SK-N-SH (cell line): ENCODE results near the gene ARID1B.

Source experiments
- CHD2 ChIP-seq: fragments of 150-350 bp; IDR thresholded peaks from 2 replicates; pipeline ENCODE4 v1.6.1; 2018; ENCODE audit warnings: low read length; ENCODE audit not compliant: partially characterized antibody
- FOXM1 ChIP-seq: IDR thresholded peaks from 2 replicates; pipeline ENCODE4 v1.4.0; 2012; ENCODE audit warnings: low read depth, mild to moderate bottlenecking
- GATA2 ChIP-seq: sonication (generic); formaldehyde crosslinking; IDR thresholded peaks from 2 replicates; pipeline ENCODE4 v1.5.0; 2020; ENCODE audit warnings: mild to moderate bottlenecking, missing genetic modification reagents
- POLR2AphosphoS5 ChIP-seq: IDR thresholded peaks from 2 replicates; pipeline ENCODE4 v1.6.1; 2012; ENCODE audit warnings: low read depth, low read length
- YY1 ChIP-seq: IDR thresholded peaks from 2 replicates; pipeline ENCODE4 v1.4.0; 2012; ENCODE audit warnings: low read depth, mild to moderate bottlenecking
- TF ChIP-seq, protein P1 (sequence below): fragments of 200-600 bp; sonication (generic); IDR thresholded peaks from 2 replicates; pipeline ENCODE4 v1.6.1; 2017; ENCODE audit warnings: antibody characterized with exemption, mild to moderate bottlenecking, moderate library complexity
- TF ChIP-seq, protein P2 (sequence below): IDR thresholded peaks from 2 replicates; pipeline ENCODE4 v1.4.0; 2012; ENCODE audit warnings: low read depth

DNA sequence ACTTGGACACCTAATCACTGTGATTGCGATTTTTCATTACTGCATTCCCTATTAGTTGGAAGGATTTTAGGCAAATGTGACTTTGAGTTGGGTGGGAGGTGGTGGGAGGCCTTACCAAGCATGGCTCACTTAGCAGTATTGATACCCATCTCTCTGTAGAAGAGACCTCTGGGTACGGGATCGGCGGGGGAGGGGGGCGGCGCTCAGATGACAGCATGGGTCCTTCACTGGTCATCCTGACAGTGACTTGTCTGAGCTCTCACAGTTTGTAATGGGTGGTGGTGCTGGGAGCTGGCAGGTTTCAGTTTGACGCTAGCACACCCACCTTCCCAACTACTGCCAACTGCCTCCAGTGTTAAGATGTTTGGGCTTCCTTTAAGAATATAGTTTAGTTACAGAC lies 231.4 kb downstream of the ARID1B start:
- TF ChIP-seq GATA2 (no peak), POLR2AphosphoS5 (no peak), CHD2 (no peak), FOXM1 (no peak), YY1 (no peak)
- TF ChIP-seq, protein P1, sequence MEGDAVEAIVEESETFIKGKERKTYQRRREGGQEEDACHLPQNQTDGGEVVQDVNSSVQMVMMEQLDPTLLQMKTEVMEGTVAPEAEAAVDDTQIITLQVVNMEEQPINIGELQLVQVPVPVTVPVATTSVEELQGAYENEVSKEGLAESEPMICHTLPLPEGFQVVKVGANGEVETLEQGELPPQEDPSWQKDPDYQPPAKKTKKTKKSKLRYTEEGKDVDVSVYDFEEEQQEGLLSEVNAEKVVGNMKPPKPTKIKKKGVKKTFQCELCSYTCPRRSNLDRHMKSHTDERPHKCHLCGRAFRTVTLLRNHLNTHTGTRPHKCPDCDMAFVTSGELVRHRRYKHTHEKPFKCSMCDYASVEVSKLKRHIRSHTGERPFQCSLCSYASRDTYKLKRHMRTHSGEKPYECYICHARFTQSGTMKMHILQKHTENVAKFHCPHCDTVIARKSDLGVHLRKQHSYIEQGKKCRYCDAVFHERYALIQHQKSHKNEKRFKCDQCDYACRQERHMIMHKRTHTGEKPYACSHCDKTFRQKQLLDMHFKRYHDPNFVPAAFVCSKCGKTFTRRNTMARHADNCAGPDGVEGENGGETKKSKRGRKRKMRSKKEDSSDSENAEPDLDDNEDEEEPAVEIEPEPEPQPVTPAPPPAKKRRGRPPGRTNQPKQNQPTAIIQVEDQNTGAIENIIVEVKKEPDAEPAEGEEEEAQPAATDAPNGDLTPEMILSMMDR: no peak
- TF ChIP-seq, protein P2, sequence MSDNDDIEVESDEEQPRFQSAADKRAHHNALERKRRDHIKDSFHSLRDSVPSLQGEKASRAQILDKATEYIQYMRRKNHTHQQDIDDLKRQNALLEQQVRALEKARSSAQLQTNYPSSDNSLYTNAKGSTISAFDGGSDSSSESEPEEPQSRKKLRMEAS: no peak
